SU-DHL-6 (cell line): ENCODE measurements around the gene MMAA.
"Not testable (repeated sequence)": the region's sequence is repeated elsewhere in the genome, so short reads cannot be mapped to it uniquely, and the experiment has no call there.

Experiments
- H2AFZ ChIP-seq: fragments of 200-600 bp; sonication (generic); 2 replicates; pipeline ENCODE4 v1.6.1; 2014; ENCODE audit warnings: low read depth, mild to moderate bottlenecking, moderate library complexity, mixed read lengths, antibody characterized with exemption, low read length; ENCODE audit not compliant: severe bottlenecking
- H3F3A ChIP-seq: fragments of 200-600 bp; shearing (Covaris generic); 2 replicates; pipeline ENCODE4 v1.6.0; 2016; ENCODE audit warnings: antibody characterized with exemption, mild to moderate bottlenecking; ENCODE audit not compliant: insufficient read depth
- H3K27ac ChIP-seq: fragments of 200-600 bp; sonication (generic); 2 replicates; pipeline ENCODE4 v1.5.1; 2016; ENCODE audit warnings: low read depth, mild to moderate bottlenecking, low read length, moderate library complexity, mixed read lengths
- H3K27me3 ChIP-seq: fragments of 200-600 bp; sonication (generic), shearing (Covaris generic); 2 replicates; pipeline ENCODE4 v1.6.0; 2014; ENCODE audit warnings: mild to moderate bottlenecking, low read length
- H3K36me3 ChIP-seq: fragments of 200-600 bp; sonication (generic); 2 replicates; pipeline ENCODE4 v1.6.1; 2014; ENCODE audit warnings: mild to moderate bottlenecking, low read length, mixed read lengths
- H3K4me2 ChIP-seq: fragments of 300-600, 200-600 bp; shearing (Covaris generic), sonication (generic); 2 replicates; pipeline ENCODE4 v1.6.0; 2014; ENCODE audit warnings: low read length, low read depth, mild to moderate bottlenecking; ENCODE audit not compliant: poor library complexity, severe bottlenecking
- H3K4me3 ChIP-seq: fragments of 200-600 bp; sonication (generic); 2 replicates; pipeline ENCODE4 v1.5.1; 2014; ENCODE audit warnings: antibody characterized with exemption, low read length, mild to moderate bottlenecking, mixed read lengths; ENCODE audit not compliant: insufficient read depth, poor library complexity, severe bottlenecking
- H3K79me2 ChIP-seq: fragments of 200-600 bp; sonication (generic); 2 replicates; pipeline ENCODE4 v1.6.1; 2014; ENCODE audit warnings: mild to moderate bottlenecking, low read length, moderate library complexity; ENCODE audit not compliant: insufficient read depth
- H3K9ac ChIP-seq: fragments of 200-600 bp; sonication (generic); 2 replicates; pipeline ENCODE4 v1.7.0; 2014; ENCODE audit warnings: mild to moderate bottlenecking, low read length
- H3K9me2 ChIP-seq: fragments of 200-600 bp; sonication (generic); replicated peaks from 2 replicates; pipeline ENCODE4 v1.6.1; 2014; ENCODE audit warnings: low read length; ENCODE audit not compliant: insufficient read depth
- H3K9me3 ChIP-seq: fragments of 200-600 bp; sonication (generic); 2 replicates; pipeline ENCODE4 v1.6.1; 2014; ENCODE audit warnings: low read length, mixed read lengths; ENCODE audit not compliant: insufficient read depth
- H4K20me1 ChIP-seq: fragments of 200-600 bp; sonication (generic); 2 replicates; pipeline ENCODE4 v1.6.1; 2014; ENCODE audit warnings: low read depth, mild to moderate bottlenecking, antibody characterized with exemption, low read length, moderate library complexity, mixed read lengths
- CTCF ChIP-seq: fragments of 200-600 bp; sonication (generic); IDR thresholded peaks from one replicate; pipeline ENCODE4 v1.5.1; 2017; ENCODE audit warnings: antibody characterized with exemption, mild to moderate bottlenecking, low read length, moderate library complexity; ENCODE audit not compliant: insufficient read depth, poor library complexity, severe bottlenecking
- EZH2phosphoT487 ChIP-seq: fragments of 200-600 bp; sonication (generic), shearing (Covaris generic); conservative IDR thresholded peaks from 2 replicates; pipeline ENCODE4 v1.6.1; 2018; ENCODE audit warnings: mild to moderate bottlenecking, antibody characterized with exemption, low read length, moderate library complexity, mixed read lengths

Gene MMAA

DNA sequence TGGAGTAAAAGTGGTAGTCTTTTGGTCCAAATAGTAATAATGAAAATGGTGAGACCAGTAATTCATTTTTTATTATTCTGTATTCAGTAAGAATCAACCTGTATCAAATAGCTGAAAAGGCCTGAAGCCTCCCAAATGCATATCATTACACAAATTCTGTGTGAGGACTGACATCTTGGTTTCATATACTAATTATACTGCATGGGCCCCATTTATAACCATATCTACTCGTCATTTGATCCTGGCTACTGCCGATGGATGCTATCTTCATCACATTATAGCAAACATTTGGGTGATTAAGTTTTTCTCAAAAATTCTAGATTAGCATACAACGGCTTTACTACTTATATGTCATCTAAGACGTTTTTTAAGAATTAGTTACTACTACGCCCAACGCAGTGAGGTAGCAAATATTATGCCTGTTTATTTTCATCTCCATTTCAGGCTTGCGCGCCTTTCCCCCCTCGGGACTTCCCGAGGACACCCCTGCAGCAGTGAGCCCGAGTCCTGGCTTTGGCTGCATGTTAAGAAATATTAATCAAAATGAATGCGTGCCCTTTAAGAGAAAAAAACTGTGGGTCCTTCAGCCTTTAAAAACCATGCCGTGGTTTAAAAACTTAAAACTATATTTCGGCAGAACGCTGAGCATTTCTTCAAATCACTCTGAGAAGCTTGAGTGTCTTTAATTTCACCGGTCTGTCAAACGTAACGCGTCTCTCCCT, 814 bp upstream of the MMAA start:
- H3F3A ChIP-seq: peaks cover 14% of the 10 kb centered on the region
- H3K4me3 ChIP-seq: peak overlapping the region; percentile 82
- no peaks in the 10 kb centered on the region for H3K27me3 ChIP-seq
- H4K20me1 ChIP-seq: no peaks in the 10 kb centered on the region
- peak overlapping the region; percentile 91 for H3K9ac ChIP-seq
- no peaks in the 10 kb centered on the region for H3K36me3 ChIP-seq
- peaks cover 5% of the 10 kb centered on the region; the same call in 1 of the 2 replicates for H3K9me3 ChIP-seq
- H3K27ac ChIP-seq: peak overlapping the region; percentile 83
- H3K9me2 ChIP-seq: no peaks in the 10 kb centered on the region
- H2AFZ ChIP-seq: peak overlapping the region; percentile 65
- no peaks in the 10 kb centered on the region; the same call in 1 of the 2 replicates for H3K79me2 ChIP-seq
- H3K4me2 ChIP-seq: peak overlapping the region; percentile 98
- TF ChIP-seq CTCF (no peak), EZH2phosphoT487 (no peak)

DNA sequence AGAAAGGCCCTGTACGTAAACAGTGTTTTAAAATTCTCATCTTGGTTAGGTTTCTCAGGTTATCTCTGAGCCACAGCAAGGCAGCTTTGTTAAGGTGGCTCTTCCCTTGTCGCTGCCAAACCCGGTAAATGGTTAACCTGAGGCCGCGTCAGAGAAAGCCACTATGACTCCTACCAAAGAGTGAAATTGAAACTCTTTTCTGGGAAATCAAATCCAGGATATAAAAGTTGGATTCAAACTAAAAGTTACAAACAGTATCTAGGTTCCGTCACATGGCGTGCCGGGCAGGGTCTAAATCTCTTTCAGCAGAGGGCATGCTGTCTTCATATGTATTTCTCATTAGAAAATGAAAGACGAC, 433 bp downstream of the MMAA start:
- peak overlapping the region; percentile 82 for H3K4me3 ChIP-seq
- H4K20me1 ChIP-seq: no peaks in the 10 kb centered on the region
- H2AFZ ChIP-seq: peak overlapping the region; percentile 65
- H3K9ac ChIP-seq: peak overlapping the region; percentile 91
- no peaks in the 10 kb centered on the region; the same call in 1 of the 2 replicates for H3K79me2 ChIP-seq
- H3K27me3 ChIP-seq: no peaks in the 10 kb centered on the region
- H3K9me3 ChIP-seq: peaks cover 5% of the 10 kb centered on the region; the same call in 1 of the 2 replicates
- peaks cover 14% of the 10 kb centered on the region for H3F3A ChIP-seq
- no peak for TF ChIP-seq CTCF
- TF ChIP-seq EZH2phosphoT487: no peak
- H3K27ac ChIP-seq: peak overlapping the region; percentile 83
- no peaks in the 10 kb centered on the region for H3K36me3 ChIP-seq
- peak overlapping the region; percentile 98 for H3K4me2 ChIP-seq
- no peaks in the 10 kb centered on the region for H3K9me2 ChIP-seq

DNA sequence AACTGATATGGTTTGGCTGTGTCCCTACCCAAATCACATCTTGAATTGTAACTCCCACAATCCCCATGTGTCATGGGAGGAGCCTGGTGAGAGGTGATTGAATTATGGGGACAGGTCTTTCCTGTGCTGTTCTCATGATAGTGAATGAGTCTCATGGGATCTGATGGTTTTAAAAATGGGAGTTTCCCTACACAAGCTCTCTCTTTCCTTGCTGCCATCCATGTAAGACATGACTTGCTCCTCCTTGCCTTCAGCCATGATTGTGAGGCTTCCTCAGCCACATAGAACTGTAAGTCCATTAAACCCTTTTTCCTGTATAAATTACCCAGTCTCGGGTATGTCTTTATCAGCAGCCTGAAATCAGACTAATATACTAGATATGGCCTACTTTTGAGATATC, 2.9 kb downstream of the MMAA start:
- H3K27me3 ChIP-seq, H3K36me3 ChIP-seq, H3K9ac ChIP-seq, H3K79me2 ChIP-seq, H2AFZ ChIP-seq, H3K4me2 ChIP-seq, H3K9me3 ChIP-seq, H3K4me3 ChIP-seq, H3K27ac ChIP-seq, H3K9me2 ChIP-seq, H4K20me1 ChIP-seq: not testable (repeated sequence)
- peaks cover 14% of the 10 kb centered on the region for H3F3A ChIP-seq

DNA sequence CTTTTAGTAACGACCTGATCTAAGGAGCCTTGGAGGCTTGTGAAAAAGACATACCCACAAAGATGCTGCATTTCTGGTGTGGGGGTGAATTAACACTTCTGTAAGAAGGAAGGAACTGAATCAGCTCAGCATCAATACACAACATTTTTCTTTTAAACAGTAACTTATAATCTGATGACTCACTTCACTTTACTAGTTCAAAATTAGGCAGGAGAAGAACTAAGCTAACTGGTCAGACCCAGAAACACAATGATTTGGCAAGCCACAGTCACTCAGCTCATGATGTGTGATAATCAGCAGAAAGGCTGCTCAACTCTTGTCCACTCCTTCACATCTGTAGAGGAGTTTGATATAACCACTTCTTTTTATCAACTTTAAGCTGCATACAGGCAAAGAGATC, 4.6 kb downstream of the MMAA start:
- no peaks in the 10 kb centered on the region for H3K36me3 ChIP-seq
- no peaks in the 10 kb centered on the region; the same call in 1 of the 2 replicates for H3K79me2 ChIP-seq
- H3K4me2 ChIP-seq: no peak overlapping the region
- H3K9me2 ChIP-seq: no peaks in the 10 kb centered on the region
- no peak overlapping the region for H2AFZ ChIP-seq
- no peak overlapping the region for H3K9ac ChIP-seq
- no peaks in the 10 kb centered on the region for H3K27me3 ChIP-seq
- TF ChIP-seq EZH2phosphoT487 (no peak), CTCF (no peak)
- no peak overlapping the region for H3K4me3 ChIP-seq
- 0 out of 2 replicates have a peak, but pooled peaks cover under 1% of the 10 kb centered on the region for H3F3A ChIP-seq
- no peak overlapping the region for H3K27ac ChIP-seq
- peaks cover 5% of the 10 kb centered on the region; the same call in 1 of the 2 replicates for H3K9me3 ChIP-seq
- H4K20me1 ChIP-seq: no peaks in the 10 kb centered on the region
